GM21423 (cell line): ENCODE results near the gene PACS2.
"Not testable (repeated sequence)": the region's sequence is repeated elsewhere in the genome, so short reads cannot be mapped to it uniquely, and the experiment has no call there.

Experiments
- ATAC-seq: cut with Tn5 transposase; IDR thresholded peaks from one replicate; pipeline ENCODE4 v1.9.1; 2021; ENCODE audit warnings: mild to moderate bottlenecking, moderate library complexity; ENCODE audit not compliant: unreplicated experiment

The PACS2 gene

GRCh38 chr14:105348169-105348944 lies 33.8 kb downstream of the PACS2 start:
- ATAC-seq, result no peak

- ATAC-seq, result no peak
Observed at GRCh38 chr14:105348945-105349699, 34.6 kb downstream of the PACS2 start.

GRCh38 chr14:105349992-105350391 lies 35.4 kb downstream of the PACS2 start:
- ATAC-seq, result no peak

GRCh38 chr14:105350450-105351244 lies 36.1 kb downstream of the PACS2 start:
- ATAC-seq, result no peak

DNA sequence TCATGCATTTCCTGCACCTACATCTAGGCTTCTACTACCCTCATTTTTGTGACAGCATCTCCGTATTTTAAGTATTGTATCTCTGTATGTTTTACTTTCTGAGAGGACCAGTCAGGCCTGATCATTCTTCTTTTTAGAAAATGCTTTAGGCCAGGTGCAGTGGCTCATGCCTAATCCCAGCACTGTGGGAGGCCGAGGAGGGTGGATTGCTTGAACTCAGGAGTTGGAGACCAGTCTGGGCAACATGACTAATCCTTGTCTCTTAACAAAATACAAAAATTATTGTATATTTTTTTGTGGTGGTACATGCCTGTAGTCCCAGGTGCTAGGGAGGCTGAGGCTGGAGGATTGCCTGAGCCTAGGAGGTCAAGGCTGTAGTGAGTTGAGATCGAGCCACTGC lies 36.9 kb downstream of the PACS2 start:
- ATAC-seq, result no peak

GRCh38 chr14:105351920-105352851 lies 37.6 kb downstream of the PACS2 start:
- peak; percentile 77 for ATAC-seq

GRCh38 chr14:105353136-105353535 lies 38.6 kb downstream of the PACS2 start:
- ATAC-seq, result no peak

DNA sequence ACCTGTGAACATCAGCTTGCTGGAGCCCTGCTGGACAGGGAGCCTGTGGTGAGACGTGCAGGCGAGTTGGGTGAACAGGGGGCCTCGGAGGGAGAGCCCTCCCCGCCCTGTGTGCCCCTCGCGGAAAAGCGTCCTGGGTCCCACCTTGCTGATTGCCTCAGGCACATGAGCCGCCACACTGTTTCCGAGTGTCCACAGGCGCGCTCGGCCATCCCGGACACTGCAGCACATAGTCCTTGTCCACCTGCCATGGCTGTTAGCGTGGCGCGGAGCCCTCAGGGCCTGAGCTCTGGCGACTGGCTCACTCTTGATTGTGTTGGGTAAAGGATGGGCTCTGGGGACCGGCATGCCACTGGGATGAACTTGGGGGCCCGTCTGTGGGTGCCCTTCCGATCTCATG lies 40.0 kb downstream of the PACS2 start:
- no peak for ATAC-seq

DNA sequence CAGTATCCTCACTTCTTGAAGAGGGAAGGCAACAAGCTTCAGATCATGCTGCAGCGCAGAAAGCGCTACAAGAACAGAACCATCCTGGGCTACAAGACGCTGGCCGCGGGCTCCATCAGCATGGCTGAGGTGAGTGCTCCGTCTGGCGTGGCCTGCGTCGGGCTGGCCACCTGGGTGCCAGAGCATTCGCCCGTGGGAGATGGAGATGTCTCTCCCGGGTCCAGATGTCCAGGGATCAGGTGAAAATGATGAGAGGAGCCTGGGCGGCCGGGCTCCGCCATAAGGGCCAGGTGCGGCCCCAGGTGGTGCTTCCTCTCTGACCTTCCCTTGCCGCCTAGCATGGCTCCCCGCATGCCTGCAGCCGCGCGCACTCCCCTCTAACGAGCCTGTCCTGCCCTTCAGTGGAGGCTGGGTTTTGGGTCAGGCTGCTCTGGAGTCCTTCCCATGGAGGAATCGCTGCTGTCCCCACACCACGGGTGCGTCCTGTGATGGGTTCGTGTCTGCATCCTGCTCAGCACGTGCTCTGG lies 40.6 kb downstream of the PACS2 start:
- no peak for ATAC-seq

- no peak for ATAC-seq
Observed at GRCh38 chr14:105355850-105356604, 41.5 kb downstream of the PACS2 start.

- ATAC-seq, result no peak
Observed at GRCh38 chr14:105356927-105357326, 42.4 kb downstream of the PACS2 start.

DNA sequence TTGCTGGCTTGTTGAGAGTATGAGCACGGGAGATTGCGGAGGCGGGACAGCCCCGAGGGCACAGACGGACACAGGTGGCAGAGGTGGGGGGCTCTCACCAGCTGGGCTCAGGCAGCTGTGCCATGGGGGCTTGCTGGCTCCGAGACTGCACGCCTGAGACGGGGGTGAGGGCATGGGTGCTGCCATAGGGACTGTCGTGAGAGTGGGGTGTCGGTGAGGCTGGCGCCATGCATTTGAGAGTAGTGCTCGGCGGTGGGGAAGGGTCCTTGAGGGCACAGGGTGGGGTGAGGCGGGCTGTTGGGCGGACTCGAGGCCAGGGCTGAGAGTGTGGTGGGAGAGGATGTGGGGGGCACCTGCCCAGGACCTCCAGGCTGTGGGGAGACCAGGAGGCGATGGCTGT lies 43.1 kb downstream of the PACS2 start:
- ATAC-seq, result no peak

DNA sequence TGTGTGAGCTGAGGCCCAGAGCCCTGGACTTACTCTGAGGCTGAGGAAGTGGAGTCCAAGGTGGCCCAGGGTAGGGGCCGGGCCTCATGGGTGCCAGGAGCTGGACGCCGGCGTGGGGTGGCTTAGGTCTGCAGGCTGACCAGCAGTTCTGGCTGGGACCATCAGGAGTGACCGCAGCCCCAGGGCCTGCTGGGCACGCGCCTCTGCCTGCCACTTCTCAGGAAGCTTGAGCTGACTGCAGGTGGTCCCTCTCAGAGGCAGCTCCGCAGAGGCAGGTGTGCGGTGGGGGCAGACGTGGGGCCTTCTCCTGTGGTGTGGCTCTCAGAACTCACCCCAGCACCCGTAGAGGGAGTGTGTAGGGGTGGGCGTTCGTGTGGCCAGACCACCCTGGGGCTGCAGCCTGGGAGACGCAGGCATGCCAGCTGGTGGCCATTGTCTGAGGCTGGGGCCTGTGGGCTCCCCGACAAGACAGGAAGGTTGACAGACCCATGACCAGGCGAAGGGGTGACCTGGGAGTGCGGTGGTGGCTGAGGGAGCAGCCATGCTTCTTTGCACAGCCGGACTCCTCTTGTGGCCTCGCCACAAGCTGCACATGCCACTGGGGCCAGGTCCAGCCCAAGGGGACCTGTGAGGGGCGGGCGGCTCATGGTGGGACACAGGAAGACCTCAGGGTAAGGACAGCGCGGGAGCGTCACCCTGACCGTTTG lies 43.7 kb downstream of the PACS2 start:
- ATAC-seq, result no peak

GRCh38 chr14:105358943-105359342 lies 44.4 kb downstream of the PACS2 start:
- no peak for ATAC-seq

DNA sequence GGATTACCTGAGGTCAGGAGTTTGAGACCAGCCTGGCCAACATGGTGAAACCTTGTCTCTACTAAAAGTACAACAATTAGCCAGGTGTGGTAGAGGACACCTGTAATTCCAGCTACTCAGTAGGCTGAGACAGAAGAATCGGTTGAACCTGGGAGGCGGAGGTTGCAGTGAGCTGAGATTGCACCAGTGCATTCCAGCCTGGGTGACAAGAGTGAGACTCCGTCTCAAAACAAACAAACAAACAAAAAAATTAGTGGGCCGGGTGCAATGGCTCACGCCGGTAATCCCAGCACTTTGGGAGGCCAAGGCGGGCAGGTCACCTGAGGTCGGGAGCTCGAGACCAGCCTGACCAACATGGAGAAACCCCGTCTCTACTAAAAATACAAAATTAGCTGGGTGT lies 46.9 kb downstream of the PACS2 start:
- ATAC-seq, result not testable (repeated sequence)

DNA sequence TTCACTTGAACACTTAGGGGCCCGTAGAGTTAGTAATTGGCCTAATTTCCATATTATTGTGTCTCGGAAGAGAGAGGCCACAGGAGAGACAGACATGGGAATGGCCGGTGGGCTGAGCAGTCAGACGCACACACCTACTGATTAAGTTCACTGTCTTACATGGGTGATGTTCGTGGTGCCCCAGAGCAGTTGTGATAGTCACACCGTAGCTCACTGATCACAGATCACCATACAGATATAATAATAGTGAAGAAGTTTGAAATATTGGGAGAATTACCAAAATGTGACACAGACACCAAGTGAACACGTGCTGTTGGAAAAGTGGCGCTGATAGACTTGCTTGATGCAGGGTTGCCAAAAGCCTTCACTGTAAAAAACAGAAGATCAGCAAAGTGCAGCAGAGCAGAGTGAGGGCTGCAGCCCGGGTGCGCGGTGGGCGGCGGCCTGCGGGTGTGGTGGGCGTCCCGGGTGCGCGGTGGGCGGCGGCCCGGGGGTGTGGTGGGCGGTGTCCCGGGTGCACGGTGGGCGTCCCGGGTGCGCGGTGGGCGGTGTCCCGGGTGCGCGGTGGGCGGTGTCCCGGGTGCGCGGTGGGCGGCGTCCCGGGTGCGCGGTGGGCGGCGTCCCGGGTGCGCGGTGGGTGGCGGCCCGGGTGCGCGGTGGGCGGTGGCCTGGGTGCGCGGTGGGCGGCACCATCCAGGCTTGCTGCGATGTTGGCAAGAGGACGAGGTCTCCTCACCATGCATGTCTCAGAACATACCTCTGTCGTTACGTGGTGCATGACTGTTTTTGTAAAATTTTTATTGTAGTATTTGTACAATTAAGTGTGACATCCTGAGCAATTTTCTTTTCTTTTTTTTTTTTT lies 49.5 kb downstream of the PACS2 start:
- ATAC-seq, result no peak

DNA sequence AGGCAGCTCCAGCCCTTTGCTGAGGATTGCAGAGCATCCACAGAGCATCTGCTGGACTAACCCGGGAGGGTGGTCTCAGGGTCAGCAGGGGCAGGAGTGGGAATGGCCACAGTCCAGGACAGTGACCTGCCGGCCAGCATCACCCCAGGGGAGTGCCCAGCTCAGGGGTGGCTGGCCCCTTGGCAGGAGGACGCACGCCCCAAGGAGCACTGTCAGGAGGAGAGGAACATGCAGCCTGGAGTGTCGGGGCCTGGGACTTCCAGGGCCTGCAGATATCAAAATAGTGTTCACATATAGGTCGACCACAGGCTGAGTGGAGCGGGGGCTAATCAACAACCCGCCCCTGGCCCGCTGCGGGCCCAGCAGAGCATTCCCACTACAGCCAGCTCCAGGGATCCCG lies 50.6 kb downstream of the PACS2 start:
- ATAC-seq, result no peak

- no peak for ATAC-seq
Observed at GRCh38 chr14:105365681-105366080, 51.1 kb downstream of the PACS2 start.
